ENCODE data around the gene FOXP2.
"Not testable (repeated sequence)": the region's sequence is repeated elsewhere in the genome, so short reads cannot be mapped to it uniquely, and the experiment has no call there.

Gene FOXP2

DNA sequence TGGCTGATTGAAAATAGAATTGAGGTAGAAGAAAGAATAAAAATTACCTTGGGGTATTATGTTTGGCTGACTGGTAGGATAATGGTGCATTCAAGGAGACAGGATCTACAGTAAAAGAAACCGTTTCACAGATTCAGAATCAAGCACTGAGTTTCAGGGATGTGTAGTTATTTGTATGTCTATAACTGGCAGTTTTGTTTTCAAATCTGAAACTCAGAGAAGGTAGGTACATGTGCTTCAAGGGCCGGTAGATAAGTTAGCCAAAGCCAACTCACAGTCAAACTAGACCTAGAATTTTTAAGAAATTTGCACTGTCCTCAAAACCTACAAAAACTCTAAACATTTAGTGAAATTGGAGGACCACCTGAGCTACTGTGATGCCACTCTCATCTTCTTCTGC, 191.5 kb downstream of the FOXP2 start:
- no peak for DNase-seq

GRCh38 chr7:114608822-114609221, 194.2 kb downstream of the FOXP2 start:
- not testable (repeated sequence) for DNase-seq

- DNase-seq = no peak
Measured at GRCh38 chr7:114620208-114620607, 205.6 kb downstream of the FOXP2 start.

- no peak for DNase-seq
Measured at GRCh38 chr7:114622221-114622620, 207.6 kb downstream of the FOXP2 start.

- DNase-seq = no peak
Measured at GRCh38 chr7:114623146-114623545, 208.5 kb downstream of the FOXP2 start.

DNA sequence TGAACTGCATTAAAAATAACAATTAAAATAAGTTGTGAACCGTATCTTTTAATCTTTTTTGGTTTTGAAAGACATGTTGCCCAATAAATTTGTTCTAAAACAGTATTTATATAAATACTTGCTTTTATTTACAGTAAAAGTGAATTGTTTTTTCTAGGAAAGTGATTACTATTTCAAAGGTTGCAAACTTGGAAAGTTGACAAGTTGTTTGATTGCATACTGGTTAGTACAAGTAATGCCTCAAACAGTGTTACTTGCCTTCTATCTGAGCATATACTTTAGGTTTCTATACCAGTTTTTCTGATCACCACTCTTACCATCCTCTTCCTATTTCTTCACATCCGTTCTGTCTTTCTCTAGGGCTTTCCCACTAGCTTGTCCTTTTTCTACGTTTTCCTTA, 212.6 kb downstream of the FOXP2 start:
- DNase-seq = no peak

- DNase-seq = no peak
Measured at GRCh38 chr7:114628362-114628761, 213.7 kb downstream of the FOXP2 start.

GRCh38 chr7:114629762-114630161, 215.1 kb downstream of the FOXP2 start:
- no peak for DNase-seq

DNA sequence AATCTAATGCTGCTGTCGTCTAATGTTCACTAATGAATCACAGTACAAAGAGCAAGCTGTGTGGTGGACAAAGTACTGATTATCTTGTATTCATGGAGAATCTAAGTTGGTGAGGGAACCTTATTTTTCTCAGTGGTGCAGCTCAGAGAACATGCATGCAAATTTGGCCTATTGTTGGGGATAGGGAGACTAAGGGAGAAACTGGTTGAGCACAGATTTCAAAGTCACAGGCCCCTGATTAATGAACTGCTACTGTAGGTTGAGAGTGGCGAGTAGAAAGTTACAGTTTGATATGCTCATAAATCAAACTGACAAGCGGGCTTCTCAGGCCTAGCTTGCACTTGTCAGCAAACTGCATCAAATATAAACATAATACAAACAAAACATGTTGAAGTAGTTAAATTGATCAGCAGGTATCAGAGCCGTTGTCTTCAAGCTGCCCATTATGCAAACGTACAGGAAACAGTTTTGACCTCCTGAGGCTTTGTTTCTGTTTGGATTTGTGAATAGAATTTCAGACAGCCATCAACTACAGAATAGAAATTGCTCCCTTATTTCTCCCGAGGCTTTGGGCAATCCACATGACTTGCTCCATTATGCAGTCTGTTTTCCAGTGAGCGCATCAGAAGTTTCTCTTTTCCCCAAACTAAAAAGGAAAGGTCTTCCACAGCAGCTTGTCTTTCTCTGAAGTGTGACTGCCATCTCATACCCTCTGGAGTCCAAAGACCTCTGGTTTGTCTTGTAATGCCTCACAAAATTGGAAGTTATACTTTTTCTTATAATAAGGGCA, 215.8 kb downstream of the FOXP2 start:
- no peak for DNase-seq

DNA sequence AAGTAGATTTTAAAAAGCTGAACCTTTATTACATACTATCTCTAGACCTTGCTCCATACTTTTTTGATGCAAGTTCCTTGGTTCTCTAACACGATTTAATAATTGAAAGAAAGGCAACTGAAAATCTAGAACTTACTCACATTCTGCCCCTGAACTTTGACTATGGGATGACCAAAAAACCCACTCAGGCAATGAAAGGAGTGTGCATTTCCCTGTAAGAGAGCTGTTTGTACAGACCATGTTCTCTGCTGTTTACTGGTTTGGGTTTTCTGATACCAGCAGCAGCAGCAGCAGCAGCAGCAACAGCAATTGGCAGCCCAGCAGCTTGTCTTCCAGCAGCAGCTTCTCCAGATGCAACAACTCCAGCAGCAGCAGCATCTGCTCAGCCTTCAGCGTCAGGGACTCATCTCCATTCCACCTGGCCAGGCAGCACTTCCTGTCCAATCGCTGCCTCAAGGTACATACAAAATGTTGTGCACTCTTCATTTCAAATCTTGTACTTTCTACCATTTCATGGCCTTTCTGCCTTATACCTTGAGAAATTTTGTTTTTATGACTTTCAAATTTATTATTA, 216.7 kb downstream of the FOXP2 start:
- no peak for DNase-seq

- no peak for DNase-seq
Measured at GRCh38 chr7:114639451-114639850, 224.8 kb downstream of the FOXP2 start.

DNA sequence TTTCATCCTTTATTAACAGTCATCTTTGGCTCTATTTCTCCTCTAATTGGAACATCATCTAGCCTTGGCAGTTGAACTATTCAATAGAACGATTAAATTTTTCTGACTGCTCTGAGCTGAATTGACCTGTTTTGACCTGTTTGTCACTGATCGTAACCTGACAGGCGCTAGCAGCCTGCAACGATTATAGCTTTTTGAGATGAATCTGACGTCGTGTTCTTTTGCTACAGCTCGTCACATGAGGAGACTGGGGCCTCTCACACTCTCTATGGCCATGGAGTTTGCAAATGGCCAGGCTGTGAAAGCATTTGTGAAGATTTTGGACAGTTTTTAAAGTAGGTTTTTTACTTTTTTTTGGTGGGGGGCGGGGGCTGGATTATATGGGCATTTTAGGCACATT, 229.8 kb downstream of the FOXP2 start:
- DNase-seq = no peak

- no peak for DNase-seq
Measured at GRCh38 chr7:114645451-114645850, 230.8 kb downstream of the FOXP2 start.

DNA sequence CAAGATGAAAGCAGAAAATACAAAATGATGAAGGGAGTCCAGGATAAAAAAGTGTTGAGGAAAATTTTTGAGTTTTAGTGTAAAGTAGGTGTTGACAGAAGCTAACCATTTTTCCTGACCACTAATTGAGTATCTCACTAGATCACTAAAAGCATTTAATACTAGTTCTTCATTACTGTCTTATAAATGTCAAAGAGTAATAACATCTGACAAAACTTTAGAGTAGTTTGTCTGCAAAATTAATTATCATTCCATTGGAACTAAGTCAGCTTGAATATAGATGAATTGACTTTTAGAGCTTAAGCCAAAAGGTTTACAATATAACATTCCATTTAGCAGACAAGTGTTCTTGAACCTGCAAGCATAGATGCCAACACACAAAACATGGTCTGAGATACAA, 232.9 kb downstream of the FOXP2 start:
- DNase-seq = no peak

GRCh38 chr7:114648117-114648516, 233.5 kb downstream of the FOXP2 start:
- DNase-seq = no peak

DNA sequence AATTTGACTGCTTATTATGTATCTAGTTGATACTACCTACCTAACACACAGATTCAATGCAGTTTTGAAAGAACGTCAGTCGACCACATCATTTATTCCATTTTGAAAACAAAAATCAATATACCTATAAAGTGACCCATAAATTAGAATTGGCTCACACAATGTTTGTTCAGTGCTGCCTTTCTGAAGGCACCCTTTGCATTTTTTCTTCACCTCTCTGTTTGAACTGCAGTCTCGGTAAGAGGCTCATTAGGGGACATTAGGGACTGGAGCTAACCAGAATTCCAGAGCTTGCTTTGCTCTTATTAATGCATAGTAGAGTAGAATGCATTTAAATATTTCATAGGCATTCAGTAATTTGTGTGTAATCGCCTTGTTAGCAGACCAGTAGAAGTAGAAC, 234.1 kb downstream of the FOXP2 start:
- peak; percentile 77 for DNase-seq

DNA sequence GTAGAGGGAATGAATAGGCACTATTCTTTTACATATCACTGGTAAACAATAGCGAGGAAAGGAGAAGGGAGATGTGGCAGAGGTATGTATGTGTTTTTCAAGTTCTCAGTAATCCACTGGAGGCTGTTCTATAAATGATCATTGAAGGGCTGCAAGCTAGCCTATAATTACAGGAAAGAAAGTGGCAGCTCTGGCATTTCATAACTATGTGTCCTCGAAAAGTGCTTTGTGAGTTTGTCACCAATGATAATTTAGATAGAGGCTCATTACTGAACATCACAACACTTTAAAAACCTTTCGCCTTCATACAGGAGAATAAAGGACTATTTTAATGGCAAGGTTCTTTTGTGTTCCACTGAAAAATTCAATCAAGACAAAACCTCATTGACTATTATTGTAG, 235.1 kb downstream of the FOXP2 start:
- DNase-seq = no peak

DNA sequence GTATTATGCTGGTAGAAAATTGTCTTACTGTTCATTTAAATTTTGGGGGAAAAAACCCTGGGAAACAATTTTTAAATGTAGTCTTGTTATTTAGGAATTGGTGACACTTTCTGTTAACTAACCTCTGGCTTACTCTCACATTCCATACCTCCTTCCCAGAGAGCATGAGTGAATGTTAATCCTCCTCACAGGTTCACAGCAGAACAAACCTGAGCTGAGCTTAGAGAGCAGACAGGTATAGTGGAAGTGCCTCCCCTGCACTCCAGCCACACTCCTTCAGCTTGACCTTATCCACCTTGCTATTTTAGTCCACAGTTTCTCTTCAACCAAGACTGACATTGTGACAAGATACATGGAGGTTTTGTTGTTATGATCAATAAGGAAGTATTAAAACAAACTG, 235.9 kb downstream of the FOXP2 start:
- DNase-seq = no peak

DNA sequence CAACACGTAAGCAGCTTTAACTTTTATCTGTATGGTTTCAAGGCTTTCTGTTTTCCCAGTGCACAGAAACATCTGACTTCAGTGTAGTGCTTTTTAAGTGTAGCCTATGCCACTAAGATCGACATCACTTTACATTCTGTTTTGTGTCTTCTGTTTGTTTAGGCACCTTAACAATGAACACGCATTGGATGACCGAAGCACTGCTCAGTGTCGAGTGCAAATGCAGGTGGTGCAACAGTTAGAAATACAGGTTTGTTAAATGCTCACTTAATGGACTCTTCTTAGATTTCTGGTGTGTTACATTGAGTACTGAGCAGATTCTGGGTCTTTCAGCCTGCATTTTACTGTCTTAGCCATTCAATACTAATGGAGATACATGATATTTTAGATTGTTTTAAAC, 237.4 kb downstream of the FOXP2 start:
- peak; percentile 83 for DNase-seq

DNA sequence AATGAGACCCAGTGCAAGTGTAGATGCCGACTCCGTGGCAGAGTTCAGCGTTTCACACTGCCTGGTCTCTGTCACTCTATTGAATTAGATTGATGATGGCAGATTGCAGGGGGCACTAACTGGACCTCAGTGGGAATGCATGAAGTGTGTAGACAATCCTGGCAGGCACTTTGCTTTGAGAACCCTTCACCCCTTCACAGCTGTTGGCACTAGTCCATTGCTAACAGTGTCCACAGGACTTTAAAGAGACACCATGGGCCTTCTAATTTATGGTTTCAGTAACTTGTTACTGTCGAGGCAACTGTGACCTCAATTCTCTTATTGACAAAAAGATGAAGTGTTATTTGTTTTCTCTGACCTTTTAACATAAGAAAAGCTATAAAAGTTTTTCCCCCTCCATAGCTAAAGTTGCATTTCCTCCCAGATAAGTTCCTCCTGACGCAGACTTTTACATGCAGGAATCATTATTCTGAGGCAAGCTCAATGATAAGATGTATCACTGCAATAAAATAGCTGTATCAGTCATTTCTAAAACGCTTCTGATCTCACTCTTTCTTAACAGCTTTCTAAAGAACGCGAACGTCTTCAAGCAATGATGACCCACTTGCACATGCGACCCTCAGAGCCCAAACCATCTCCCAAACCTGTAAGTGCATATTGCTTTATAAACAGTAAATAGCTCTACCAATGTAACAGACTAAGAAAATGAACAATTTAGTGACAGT, 238.9 kb downstream of the FOXP2 start:
- DNase-seq = peak; percentile 80

DNA sequence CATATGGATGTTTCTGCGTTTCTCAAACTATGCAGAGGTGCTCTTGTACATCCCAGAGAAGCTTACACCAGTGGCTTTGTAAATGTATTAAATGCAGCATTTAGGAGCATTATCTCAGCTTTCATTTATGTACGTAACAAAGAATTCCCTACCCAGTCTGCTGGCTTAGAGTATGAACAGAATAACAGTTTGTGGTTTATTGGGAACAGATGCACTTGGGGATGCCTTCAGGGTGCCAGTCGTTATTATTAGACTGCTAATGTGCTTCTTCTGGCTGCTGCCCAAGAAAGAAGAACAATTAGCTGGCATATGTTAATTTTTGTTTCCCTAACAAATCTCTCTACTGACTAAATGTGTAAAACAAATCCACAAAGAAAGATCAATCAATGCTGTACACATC, 241.9 kb downstream of the FOXP2 start:
- no peak for DNase-seq

- no peak for DNase-seq
Measured at GRCh38 chr7:114657279-114657678, 242.7 kb downstream of the FOXP2 start.

DNA sequence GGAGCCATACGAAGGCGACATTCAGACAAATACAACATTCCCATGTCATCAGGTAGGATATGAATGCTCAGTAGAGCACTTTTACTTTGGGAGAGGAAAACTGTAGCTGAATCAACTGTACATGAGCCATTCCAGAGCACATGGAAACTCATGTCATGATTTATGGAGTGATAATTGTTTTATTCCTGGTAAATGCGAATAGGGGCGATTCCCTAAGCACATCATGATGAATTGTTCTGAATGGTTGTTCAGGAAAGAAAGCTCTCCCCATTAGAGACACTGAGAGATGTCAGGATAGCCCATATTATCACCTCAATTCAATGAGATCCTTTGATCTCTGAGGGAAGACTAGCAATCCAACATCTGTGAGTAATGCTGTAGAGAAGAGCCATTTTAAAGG, 243.6 kb downstream of the FOXP2 start:
- DNase-seq = no peak

DNA sequence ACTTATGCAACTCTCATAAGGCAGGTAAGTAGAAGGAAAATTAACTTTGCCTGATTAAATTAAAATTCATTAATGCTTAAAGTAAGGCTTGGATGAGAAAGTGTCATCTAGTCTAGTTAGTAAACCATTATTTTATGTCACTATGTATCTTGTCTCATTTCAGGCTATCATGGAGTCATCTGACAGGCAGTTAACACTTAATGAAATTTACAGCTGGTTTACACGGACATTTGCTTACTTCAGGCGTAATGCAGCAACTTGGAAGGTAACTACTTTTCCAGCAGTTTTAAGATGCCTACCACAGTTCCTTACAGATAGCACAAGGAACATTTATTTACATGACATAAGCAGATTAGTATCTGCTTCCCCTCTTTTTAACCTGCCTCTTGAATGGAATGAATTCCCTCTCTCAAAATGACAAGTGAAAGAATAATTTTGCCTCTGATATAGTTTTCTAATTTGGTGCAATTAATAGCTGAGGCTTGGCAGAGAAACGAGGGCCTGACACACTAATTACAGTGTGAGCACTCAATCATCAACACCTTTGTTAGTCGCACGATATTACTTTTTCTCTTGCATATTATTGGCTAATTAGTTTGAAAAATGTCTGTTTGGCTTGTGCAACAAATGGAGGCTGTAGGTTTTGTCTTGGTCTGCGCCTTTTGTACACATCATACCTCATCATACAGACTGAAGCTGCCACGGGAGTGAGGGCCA, 245.0 kb downstream of the FOXP2 start:
- no peak for DNase-seq
